OCI-LY1 (cell line): ENCODE results near the gene UPK3BL1.
"Not testable (repeated sequence)": the region's sequence is repeated elsewhere in the genome, so short reads cannot be mapped to it uniquely, and the experiment has no call there.

Experiments
- H2AFZ ChIP-seq: fragments of 200-600 bp; sonication (generic), shearing (Covaris generic); 2 replicates; pipeline ENCODE4 v1.6.0; 2014; ENCODE audit warnings: antibody characterized with exemption, mild to moderate bottlenecking, low read length
- H3F3A ChIP-seq: fragments of 200-600 bp; sonication (generic), shearing (Covaris generic); 2 replicates; pipeline ENCODE4 v1.6.0; 2014; ENCODE audit warnings: mild to moderate bottlenecking, antibody characterized with exemption, low read length, moderate library complexity; ENCODE audit not compliant: insufficient read depth
- H3K27ac ChIP-seq: fragments of 200-600 bp; sonication (generic); 2 replicates; pipeline ENCODE4 v1.5.1; 2014; ENCODE audit warnings: low read length, mixed run types, mild to moderate bottlenecking, low read depth; ENCODE audit not compliant: poor library complexity, severe bottlenecking
- H3K27me3 ChIP-seq: fragments of 200-600 bp; sonication (generic); 2 replicates; pipeline ENCODE4 v1.6.0; 2014; ENCODE audit warnings: antibody characterized with exemption, mild to moderate bottlenecking, low read length, moderate library complexity; ENCODE audit not compliant: insufficient read depth
- H3K36me3 ChIP-seq: fragments of 200-600 bp; sonication (generic); 2 replicates; pipeline ENCODE4 v1.6.1; 2014; ENCODE audit warnings: mild to moderate bottlenecking, antibody characterized with exemption, low read length, moderate library complexity, mixed read lengths; ENCODE audit not compliant: insufficient read depth
- H3K4me1 ChIP-seq: fragments of 200-600 bp; sonication (generic); 2 replicates; pipeline ENCODE4 v1.5.1; 2014; ENCODE audit warnings: mild to moderate bottlenecking, low read length, moderate library complexity; ENCODE audit not compliant: insufficient read depth, severe bottlenecking
- H3K4me2 ChIP-seq: fragments of 200-600 bp; sonication (generic), shearing (Covaris generic); 2 replicates; pipeline ENCODE4 v1.6.1; 2014; ENCODE audit warnings: low read length
- H3K4me3 ChIP-seq: fragments of 200-600 bp; sonication (generic); 2 replicates; pipeline ENCODE4 v1.5.1; 2014; ENCODE audit warnings: low read length, low read depth, mild to moderate bottlenecking, mixed read lengths; ENCODE audit not compliant: poor library complexity, severe bottlenecking
- H3K79me2 ChIP-seq: fragments of 200-600 bp; shearing (Covaris generic); 2 replicates; pipeline ENCODE4 v1.6.1; 2016; ENCODE audit warnings: mixed run types, low read length, mixed read lengths; ENCODE audit not compliant: insufficient read depth
- H3K9ac ChIP-seq: fragments of 200-600 bp; sonication (generic), shearing (Covaris generic); 2 replicates; pipeline ENCODE4 v1.6.1; 2014; ENCODE audit warnings: mild to moderate bottlenecking, low read length, mixed read lengths
- H3K9me2 ChIP-seq: fragments of 200-600 bp; sonication (generic), shearing (Covaris generic); 2 replicates; pipeline ENCODE4 v1.6.1; 2014; ENCODE audit warnings: low read depth, mild to moderate bottlenecking, low read length, mixed read lengths
- H3K9me3 ChIP-seq: fragments of 200-600 bp; shearing (Covaris generic); 2 replicates; pipeline ENCODE4 v1.6.1; 2014; ENCODE audit warnings: low read length, mixed read lengths
- H4K20me1 ChIP-seq: fragments of 200-600 bp; sonication (generic), shearing (Covaris generic); 2 replicates; pipeline ENCODE4 v1.6.0; 2016; ENCODE audit warnings: mild to moderate bottlenecking, low read length; ENCODE audit not compliant: insufficient read depth

The UPK3BL1 gene

GRCh38 chr7:102618122-102618521 is 24.5 kb downstream of the UPK3BL1 start:
- H3K9ac ChIP-seq = not testable (repeated sequence)

GRCh38 chr7:102616507-102617125 is 26.0 kb downstream of the UPK3BL1 start, which contains the start of gene RASA4:
Gene RASA4 (minus strand): TSS chr7:102616756. CDS start chr7:102616689, 67 bp downstream.
- not testable (repeated sequence) for H3K27me3 ChIP-seq, H4K20me1 ChIP-seq, H2AFZ ChIP-seq, H3K79me2 ChIP-seq, H3K4me1 ChIP-seq, H3K9me3 ChIP-seq, H3F3A ChIP-seq, H3K27ac ChIP-seq, H3K36me3 ChIP-seq, H3K9ac ChIP-seq, H3K9me2 ChIP-seq
- Histone ChIP-seq H3K4me2 (peak within 1 kb of the TSS; percentile 48; the same call in 1 of the 2 replicates), H3K4me3 (peak within 1 kb of the TSS; percentile 47)

More at GRCh38 chr7:102618122-102618521, 24.5 kb downstream of the UPK3BL1 start:
- H3K9me2 ChIP-seq, H3K79me2 ChIP-seq, H2AFZ ChIP-seq, H3K27me3 ChIP-seq, H4K20me1 ChIP-seq, H3K27ac ChIP-seq, H3K4me3 ChIP-seq, H3K4me2 ChIP-seq, H3F3A ChIP-seq, H3K9me3 ChIP-seq, H3K4me1 ChIP-seq, H3K36me3 ChIP-seq: not testable (repeated sequence)

- H3K9ac ChIP-seq, H3K36me3 ChIP-seq, H3K27me3 ChIP-seq, H4K20me1 ChIP-seq, H3K4me1 ChIP-seq, H3K4me3 ChIP-seq, H2AFZ ChIP-seq, H3K9me2 ChIP-seq, H3F3A ChIP-seq, H3K27ac ChIP-seq, H3K79me2 ChIP-seq, H3K9me3 ChIP-seq, H3K4me2 ChIP-seq: not testable (repeated sequence)
Observed at GRCh38 chr7:102615930-102616329, 26.7 kb downstream of the UPK3BL1 start.

GRCh38 chr7:102614873-102615272 is 27.7 kb downstream of the UPK3BL1 start:
- H3K9me2 ChIP-seq, H2AFZ ChIP-seq, H3F3A ChIP-seq, H3K27me3 ChIP-seq, H3K4me1 ChIP-seq, H3K9me3 ChIP-seq, H3K4me3 ChIP-seq, H3K9ac ChIP-seq, H3K36me3 ChIP-seq, H3K4me2 ChIP-seq, H4K20me1 ChIP-seq, H3K79me2 ChIP-seq, H3K27ac ChIP-seq: not testable (repeated sequence)

GRCh38 chr7:102614346-102614697 is 28.3 kb downstream of the UPK3BL1 start:
- not testable (repeated sequence) for H3K79me2 ChIP-seq

GRCh38 chr7:102613575-102614345 is 28.8 kb downstream of the UPK3BL1 start:
- H3K4me3 ChIP-seq, H3K27me3 ChIP-seq, H3K79me2 ChIP-seq, H3K9me2 ChIP-seq, H3F3A ChIP-seq, H3K9ac ChIP-seq, H2AFZ ChIP-seq, H3K36me3 ChIP-seq, H4K20me1 ChIP-seq, H3K4me1 ChIP-seq, H3K4me2 ChIP-seq, H3K9me3 ChIP-seq, H3K27ac ChIP-seq: not testable (repeated sequence)

More at GRCh38 chr7:102614346-102614697, 28.3 kb downstream of the UPK3BL1 start:
- not testable (repeated sequence) for H3F3A ChIP-seq, H3K27me3 ChIP-seq, H3K9ac ChIP-seq, H3K4me1 ChIP-seq, H3K4me3 ChIP-seq, H3K9me2 ChIP-seq, H2AFZ ChIP-seq, H4K20me1 ChIP-seq, H3K4me2 ChIP-seq, H3K27ac ChIP-seq, H3K9me3 ChIP-seq, H3K36me3 ChIP-seq

GRCh38 chr7:102611675-102612325 is 30.8 kb downstream of the UPK3BL1 start:
- H3K4me3 ChIP-seq, H3F3A ChIP-seq, H4K20me1 ChIP-seq, H3K4me2 ChIP-seq, H3K27me3 ChIP-seq, H3K9me2 ChIP-seq, H3K27ac ChIP-seq, H3K36me3 ChIP-seq, H3K9me3 ChIP-seq, H3K9ac ChIP-seq, H3K79me2 ChIP-seq, H2AFZ ChIP-seq, H3K4me1 ChIP-seq: not testable (repeated sequence)
